Measurements from ENCODE around the gene CTIF.

Gene CTIF

GRCh38 chr18:48623468-48624235 is 84.8 kb downstream of the CTIF start:
- DNase-seq: no peak

GRCh38 chr18:48624856-48625255 is 86.0 kb downstream of the CTIF start:
- no peak for DNase-seq

GRCh38 chr18:48627216-48627615 is 88.4 kb downstream of the CTIF start:
- no peak for DNase-seq

GRCh38 chr18:48629730-48630324 is 91.0 kb downstream of the CTIF start:
- no peak for DNase-seq

GRCh38 chr18:48631851-48632250 is 93.0 kb downstream of the CTIF start:
- DNase-seq: no peak

GRCh38 chr18:48632676-48633257 is 93.9 kb downstream of the CTIF start:
- no peak for DNase-seq

GRCh38 chr18:48634491-48634890 is 95.7 kb downstream of the CTIF start:
- no peak for DNase-seq

- no peak for DNase-seq
Observed at GRCh38 chr18:48634975-48635374, 96.1 kb downstream of the CTIF start.

GRCh38 chr18:48635806-48636205 is 97.0 kb downstream of the CTIF start:
- DNase-seq: no peak

- no peak for DNase-seq
Observed at GRCh38 chr18:48636436-48636835, 97.6 kb downstream of the CTIF start.

- DNase-seq: no peak
Observed at GRCh38 chr18:48637081-48637990, 98.5 kb downstream of the CTIF start.

- DNase-seq: no peak
Observed at GRCh38 chr18:48638451-48638850, 99.6 kb downstream of the CTIF start.

- DNase-seq: no peak
Observed at GRCh38 chr18:48638896-48639771, 100.3 kb downstream of the CTIF start.

- DNase-seq: no peak
Observed at GRCh38 chr18:48639772-48640432, 101.1 kb downstream of the CTIF start.

- DNase-seq: no peak
Observed at GRCh38 chr18:48640566-48641270, 101.9 kb downstream of the CTIF start.

GRCh38 chr18:48641981-48642380 is 103.2 kb downstream of the CTIF start:
- no peak for DNase-seq

GRCh38 chr18:48642503-48642902 is 103.7 kb downstream of the CTIF start:
- DNase-seq: no peak

- no peak for DNase-seq
Observed at GRCh38 chr18:48643262-48643661, 104.4 kb downstream of the CTIF start.

GRCh38 chr18:48644029-48644428 is 105.2 kb downstream of the CTIF start:
- DNase-seq: no peak

GRCh38 chr18:48645427-48646002 is 106.7 kb downstream of the CTIF start:
- DNase-seq: no peak

- no peak for DNase-seq
Observed at GRCh38 chr18:48646976-48647375, 108.1 kb downstream of the CTIF start.

All from stimulated activated CD4-positive, alpha-beta T cell treated with anti-CD3 and anti-CD28 coated beads, Interleukin-4, amount 100 ng/mL, for 1 hour (primary cell).